ENCODE results near the gene PCDHA5.
"Not testable (repeated sequence)": the region's sequence is repeated elsewhere in the genome, so short reads cannot be mapped to it uniquely, and the experiment has no call there.

PCDHA5 gene

DNA sequence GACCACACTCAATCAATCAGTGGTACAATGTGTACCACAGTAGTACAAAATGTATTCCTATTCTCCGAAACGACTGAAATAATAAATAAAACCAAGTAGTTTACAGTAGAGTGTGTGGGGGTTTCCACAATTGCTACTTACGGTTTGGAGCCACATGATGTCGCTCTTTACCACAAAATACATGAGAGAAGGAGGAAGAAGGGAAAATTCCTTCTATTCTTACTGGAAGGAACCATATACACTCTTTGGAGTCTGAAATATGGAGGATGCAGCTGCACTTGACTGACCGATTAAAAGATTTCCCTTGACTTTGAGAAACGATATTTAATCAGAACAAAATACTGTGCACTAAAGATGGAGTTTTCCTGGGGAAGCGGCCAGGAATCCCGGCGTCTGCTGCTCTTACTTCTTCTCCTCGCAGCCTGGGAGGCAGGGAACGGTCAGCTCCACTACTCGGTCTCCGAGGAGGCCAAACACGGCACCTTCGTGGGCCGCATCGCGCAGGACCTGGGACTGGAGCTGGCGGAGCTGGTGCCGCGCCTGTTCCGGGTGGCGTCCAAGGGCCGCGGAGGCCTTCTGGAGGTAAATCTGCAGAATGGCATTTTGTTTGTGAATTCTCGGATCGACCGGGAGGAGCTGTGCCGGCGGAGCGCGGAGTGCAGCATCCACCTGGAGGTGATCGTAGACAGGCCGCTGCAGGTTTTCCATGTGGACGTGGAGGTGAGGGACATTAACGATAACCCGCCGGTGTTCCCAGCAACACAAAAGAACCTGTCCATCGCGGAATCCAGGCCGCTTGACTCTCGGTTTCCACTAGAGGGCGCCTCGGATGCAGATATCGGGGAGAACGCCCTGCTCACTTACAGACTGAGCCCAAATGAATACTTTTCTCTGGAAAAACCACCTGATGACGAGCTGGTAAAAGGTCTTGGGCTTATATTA, 14.3 kb upstream of the PCDHA5 start, which contains the start of gene PCDHA4:
TSS of gene PCDHA4 (plus strand) at position 235 of the 942 bp plus-strand sequence.
- TF ChIP-seq, protein P1, sequence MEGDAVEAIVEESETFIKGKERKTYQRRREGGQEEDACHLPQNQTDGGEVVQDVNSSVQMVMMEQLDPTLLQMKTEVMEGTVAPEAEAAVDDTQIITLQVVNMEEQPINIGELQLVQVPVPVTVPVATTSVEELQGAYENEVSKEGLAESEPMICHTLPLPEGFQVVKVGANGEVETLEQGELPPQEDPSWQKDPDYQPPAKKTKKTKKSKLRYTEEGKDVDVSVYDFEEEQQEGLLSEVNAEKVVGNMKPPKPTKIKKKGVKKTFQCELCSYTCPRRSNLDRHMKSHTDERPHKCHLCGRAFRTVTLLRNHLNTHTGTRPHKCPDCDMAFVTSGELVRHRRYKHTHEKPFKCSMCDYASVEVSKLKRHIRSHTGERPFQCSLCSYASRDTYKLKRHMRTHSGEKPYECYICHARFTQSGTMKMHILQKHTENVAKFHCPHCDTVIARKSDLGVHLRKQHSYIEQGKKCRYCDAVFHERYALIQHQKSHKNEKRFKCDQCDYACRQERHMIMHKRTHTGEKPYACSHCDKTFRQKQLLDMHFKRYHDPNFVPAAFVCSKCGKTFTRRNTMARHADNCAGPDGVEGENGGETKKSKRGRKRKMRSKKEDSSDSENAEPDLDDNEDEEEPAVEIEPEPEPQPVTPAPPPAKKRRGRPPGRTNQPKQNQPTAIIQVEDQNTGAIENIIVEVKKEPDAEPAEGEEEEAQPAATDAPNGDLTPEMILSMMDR (IDR thresholded peaks at IDR 0.05; ENCODE audit: low read depth, low read length) = peak; percentile 37
- peak within 1 kb of the TSS in 1 of 2 donors; percentile 30 for H3K4me3 ChIP-seq (replicated peaks in 1 of 2; ENCODE audit: low read depth in 2 of 2, low read length in 2 of 2)
- peak; percentile 6 to 25 for DNase-seq (ENCODE audit: low read depth in 2 of 2)

DNA sequence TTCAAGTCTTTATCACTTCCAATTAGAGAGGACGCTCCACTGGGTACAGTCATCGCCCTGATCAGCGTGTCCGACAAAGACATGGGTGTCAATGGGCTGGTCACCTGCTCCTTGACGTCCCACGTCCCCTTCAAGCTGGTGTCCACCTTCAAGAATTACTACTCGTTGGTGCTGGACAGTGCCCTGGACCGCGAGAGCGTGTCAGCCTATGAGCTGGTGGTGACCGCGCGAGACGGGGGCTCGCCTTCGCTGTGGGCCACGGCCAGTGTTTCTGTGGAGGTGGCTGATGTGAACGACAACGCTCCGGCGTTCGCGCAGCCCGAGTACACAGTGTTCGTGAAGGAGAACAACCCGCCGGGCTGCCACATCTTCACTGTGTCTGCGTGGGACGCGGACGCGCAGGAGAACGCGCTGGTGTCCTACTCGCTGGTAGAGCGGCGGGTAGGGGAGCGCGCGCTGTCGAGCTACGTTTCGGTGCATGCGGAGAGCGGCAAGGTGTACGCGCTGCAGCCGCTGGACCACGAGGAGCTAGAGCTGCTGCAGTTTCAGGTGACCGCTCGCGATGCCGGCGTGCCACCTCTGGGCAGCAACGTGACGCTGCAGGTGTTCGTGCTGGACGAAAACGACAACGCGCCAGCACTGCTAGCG, 13.0 kb upstream of the PCDHA5 start:
- not testable (repeated sequence) for DNase-seq (ENCODE audit: low read depth in 2 of 2); H3K4me3 ChIP-seq (replicated peaks in 1 of 2; ENCODE audit: low read depth in 2 of 2, low read length in 2 of 2)

DNA sequence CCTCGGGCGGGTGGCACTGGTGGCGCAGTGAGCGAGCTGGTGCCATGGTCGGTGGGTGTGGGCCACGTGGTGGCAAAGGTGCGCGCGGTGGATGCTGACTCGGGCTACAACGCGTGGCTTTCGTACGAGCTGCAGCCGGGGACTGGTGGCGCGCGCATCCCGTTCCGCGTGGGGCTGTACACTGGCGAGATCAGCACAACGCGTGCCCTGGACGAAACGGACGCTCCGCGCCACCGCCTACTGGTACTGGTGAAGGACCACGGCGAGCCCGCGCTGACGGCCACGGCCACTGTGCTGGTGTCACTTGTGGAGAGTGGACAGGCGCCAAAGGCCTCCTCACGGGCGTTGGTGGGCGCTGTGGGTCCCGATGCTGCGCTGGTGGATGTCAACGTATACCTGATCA, 12.5 kb upstream of the PCDHA5 start:
- TF ChIP-seq, protein P1 (IDR thresholded peaks at IDR 0.05; ENCODE audit: low read depth, low read length) = no peak
- no peak overlapping the region for H3K4me3 ChIP-seq (replicated peaks in 1 of 2; ENCODE audit: low read depth in 2 of 2, low read length in 2 of 2)

DNA sequence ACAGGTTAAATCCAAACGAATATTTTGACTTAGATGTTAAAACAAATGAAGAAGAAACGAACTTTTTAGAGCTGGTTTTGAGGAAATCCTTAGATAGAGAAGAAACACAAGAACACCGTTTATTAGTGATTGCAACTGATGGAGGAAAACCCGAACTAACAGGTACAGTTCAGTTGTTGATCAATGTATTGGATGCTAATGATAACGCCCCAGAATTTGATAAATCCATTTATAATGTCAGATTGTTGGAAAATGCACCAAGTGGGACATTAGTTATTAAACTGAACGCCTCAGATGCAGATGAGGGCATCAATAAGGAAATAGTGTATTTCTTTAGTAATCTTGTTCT, 842 bp downstream of the PCDHA5 start:
- TF ChIP-seq, protein P1 (IDR thresholded peaks at IDR 0.05; ENCODE audit: low read depth, low read length) = no peak
- no peak overlapping the region for H3K4me3 ChIP-seq (replicated peaks in 1 of 2; ENCODE audit: low read depth in 2 of 2, low read length in 2 of 2)
- no peak for DNase-seq (ENCODE audit: low read depth in 2 of 2)

More for the DNA sequence above, 12.5 kb upstream of the PCDHA5 start:
- no peak for DNase-seq (ENCODE audit: low read depth in 2 of 2)

DNA sequence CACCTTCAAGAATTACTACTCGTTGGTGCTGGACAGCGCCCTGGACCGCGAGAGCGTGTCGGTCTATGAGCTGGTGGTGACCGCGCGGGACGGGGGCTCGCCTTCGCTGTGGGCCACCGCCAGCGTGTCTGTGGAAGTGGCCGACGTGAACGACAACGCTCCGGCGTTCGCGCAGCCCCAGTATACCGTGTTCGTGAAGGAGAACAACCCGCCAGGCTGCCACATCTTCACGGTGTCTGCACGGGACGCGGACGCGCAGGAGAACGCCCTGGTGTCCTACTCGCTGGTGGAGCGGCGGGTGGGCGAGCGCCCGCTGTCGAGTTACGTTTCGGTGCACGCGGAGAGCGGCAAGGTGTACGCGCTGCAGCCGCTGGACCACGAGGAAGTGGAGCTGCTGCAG, 1.6 kb downstream of the PCDHA5 start:
- not testable (repeated sequence) for H3K4me3 ChIP-seq (replicated peaks in 1 of 2; ENCODE audit: low read depth in 2 of 2, low read length in 2 of 2); DNase-seq (ENCODE audit: low read depth in 2 of 2)

DNA sequence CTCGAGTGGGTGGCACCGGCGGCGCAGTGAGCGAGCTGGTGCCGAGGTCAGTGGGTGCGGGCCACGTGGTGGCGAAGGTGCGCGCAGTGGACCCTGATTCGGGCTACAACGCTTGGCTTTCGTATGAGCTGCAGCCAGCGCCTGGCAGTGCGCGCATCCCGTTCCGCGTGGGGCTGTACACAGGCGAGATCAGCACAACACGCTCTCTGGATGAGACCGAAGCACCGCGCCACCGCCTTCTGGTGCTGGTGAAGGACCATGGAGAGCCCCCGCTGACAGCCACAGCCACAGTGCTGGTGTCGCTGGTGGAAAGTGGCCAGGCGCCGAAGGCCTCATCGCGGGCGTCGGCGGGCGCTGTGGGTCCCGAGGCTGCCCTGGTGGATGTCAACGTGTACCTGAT, 2.1 kb downstream of the PCDHA5 start:
- no peak for DNase-seq (ENCODE audit: low read depth in 2 of 2)
- TF ChIP-seq, protein P1 (IDR thresholded peaks at IDR 0.05; ENCODE audit: low read depth, low read length) = no peak
- H3K4me3 ChIP-seq (replicated peaks in 1 of 2; ENCODE audit: low read depth in 2 of 2, low read length in 2 of 2) = no peak overlapping the region

DNA sequence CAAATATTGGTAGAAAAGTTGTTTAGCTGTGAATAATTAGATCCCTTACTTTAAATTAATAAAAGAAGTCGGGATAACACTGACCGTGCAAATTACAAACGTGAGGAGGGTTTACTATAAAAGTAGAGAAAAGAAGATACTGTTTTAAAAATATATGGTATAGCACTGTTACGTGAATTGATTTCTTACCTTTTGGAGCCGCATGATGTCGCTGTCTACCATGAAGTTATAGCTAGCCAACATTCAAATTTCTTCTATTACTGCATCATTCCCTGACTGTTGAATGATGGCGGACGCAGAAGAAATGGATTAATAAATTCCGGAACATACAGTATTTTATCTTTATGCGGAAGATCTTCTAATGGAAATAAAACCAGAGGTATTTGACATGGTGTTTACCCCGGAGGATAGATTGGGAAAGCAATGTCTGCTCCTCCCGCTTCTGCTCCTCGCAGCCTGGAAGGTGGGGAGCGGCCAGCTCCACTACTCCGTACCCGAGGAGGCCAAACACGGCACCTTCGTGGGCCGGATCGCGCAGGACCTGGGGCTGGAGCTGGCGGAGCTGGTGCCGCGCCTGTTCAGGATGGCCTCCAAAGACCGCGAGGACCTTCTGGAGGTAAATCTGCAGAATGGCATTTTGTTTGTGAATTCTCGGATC, 6.4 kb downstream of the PCDHA5 start, which contains the start of gene PCDHA6:
TSS of gene PCDHA6 (plus strand) at position 257 of the 658 bp plus-strand sequence. CDS start at position 389, 132 bp downstream.
- DNase-seq (ENCODE audit: low read depth in 2 of 2) = peak in 1 of 2 donors; percentile 8
- TF ChIP-seq, protein P1 (IDR thresholded peaks at IDR 0.05; ENCODE audit: low read depth, low read length) = no peak
- H3K4me3 ChIP-seq (replicated peaks in 1 of 2; ENCODE audit: low read depth in 2 of 2, low read length in 2 of 2) = no peak within 1 kb of the TSS

All from cardiac fibroblast (primary cell).